Heart left ventricle (tissue), 13 donors: ENCODE data around the gene ZDHHC11.

Experiments
- POLR2A ChIP-seq, 2 donors: fragments of 450-650 bp; IDR thresholded peaks; one replicate each; pipeline ENCODE4 v1.6.1; 2017; ENCODE audit warnings: antibody characterized with exemption in 2 of 2, mild to moderate bottlenecking in 2 of 2, moderate library complexity in 2 of 2
- TF ChIP-seq, protein P1 (sequence below), 12 donors: fragments of 200-600 bp; sonication (generic) in 4 of 12; IDR thresholded peaks; one replicate each; pipeline versions ENCODE4 v1.5.0 to v1.8.0; 2018 to 2022; ENCODE audit warnings: antibody characterized with exemption in 12 of 12, mild to moderate bottlenecking in 5 of 12
- donor health status: ischemic (EF 13 %, LVEDD 7.1; RV severe dilation, severe dysfunction).
- donor health status: DM: no; HTN: yes; CAD: no.
- donor health status: DM: no; HTN: no; CAD: no.
- donor health status: ischemic (EF 25% LVEDD 6.9; RV normal size, moderate dysfunction).
- donor health status: ischemic (EF 25% LVEDD 5.7; RV mildly dilated, moderate dysfunction).
- donor health status: ischemic (EF 35%, LVEDD 5.7; RV mildly dilated, moderate dysfunction).
- donor health status: nonischemic (EF 11% LVEDD 7.7; RV severe dilation, severe dysfunction).
- donor health status: DM: yes; HTN: yes; CAD: no.
- donor health status: PGD.
- donor health status: ischemic (EF 29% LVEDD 5.4; RV normal size, mild dysfunction).
- donor health status: nonischemic (EF 23%, LVEDD 6.1; RV moderate dilation, normal function).

DNA sequence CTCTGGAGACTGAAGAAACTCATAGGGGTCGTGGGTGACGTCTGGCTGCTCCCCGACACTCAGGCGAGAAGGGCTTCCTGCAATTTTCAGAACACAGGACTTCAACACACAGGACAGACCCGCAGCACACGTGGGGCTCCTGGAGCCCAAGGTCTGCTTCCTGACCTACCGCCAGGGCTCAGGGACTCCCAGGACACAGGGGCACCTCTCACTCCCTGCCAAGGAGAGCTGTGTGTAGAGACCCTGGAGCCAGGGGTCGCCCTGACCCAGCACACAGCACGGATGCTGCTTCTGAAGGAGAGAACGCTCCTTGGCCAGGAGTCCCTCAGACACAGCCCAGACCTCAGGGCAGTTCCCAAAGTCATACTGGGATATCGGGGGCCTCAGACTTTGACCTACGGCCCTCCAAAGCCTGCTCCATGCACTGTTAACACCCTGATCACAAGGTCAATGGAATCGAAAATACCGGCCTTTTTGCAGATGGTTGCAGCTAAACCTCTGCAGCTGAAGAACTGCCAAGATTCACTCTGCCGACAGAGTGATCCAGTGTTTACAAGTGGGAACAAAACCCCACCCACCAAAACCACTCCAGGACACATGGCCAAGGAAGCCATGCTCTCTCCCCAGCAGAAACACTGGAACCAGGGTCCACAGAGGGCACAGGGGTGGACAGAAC lies 13.8 kb upstream of the ZDHHC11 start:
- TF ChIP-seq, protein P1, sequence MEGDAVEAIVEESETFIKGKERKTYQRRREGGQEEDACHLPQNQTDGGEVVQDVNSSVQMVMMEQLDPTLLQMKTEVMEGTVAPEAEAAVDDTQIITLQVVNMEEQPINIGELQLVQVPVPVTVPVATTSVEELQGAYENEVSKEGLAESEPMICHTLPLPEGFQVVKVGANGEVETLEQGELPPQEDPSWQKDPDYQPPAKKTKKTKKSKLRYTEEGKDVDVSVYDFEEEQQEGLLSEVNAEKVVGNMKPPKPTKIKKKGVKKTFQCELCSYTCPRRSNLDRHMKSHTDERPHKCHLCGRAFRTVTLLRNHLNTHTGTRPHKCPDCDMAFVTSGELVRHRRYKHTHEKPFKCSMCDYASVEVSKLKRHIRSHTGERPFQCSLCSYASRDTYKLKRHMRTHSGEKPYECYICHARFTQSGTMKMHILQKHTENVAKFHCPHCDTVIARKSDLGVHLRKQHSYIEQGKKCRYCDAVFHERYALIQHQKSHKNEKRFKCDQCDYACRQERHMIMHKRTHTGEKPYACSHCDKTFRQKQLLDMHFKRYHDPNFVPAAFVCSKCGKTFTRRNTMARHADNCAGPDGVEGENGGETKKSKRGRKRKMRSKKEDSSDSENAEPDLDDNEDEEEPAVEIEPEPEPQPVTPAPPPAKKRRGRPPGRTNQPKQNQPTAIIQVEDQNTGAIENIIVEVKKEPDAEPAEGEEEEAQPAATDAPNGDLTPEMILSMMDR (IDR thresholded peaks at IDR 0.05), result no peak
- TF ChIP-seq POLR2A (IDR thresholded peaks at IDR 0.05), result no peak
